AG10803 (cell line): ENCODE data around the gene KCNN4.

Source experiments
- DNase-seq: peaks from one replicate; pipeline ENCODE4 v3.0.0; 2010; ENCODE audit warnings: low read depth
- H3K4me3 ChIP-seq: 2 replicates; pipeline ENCODE4 v1.5.1; 2011; ENCODE audit warnings: mild to moderate bottlenecking, low read length, control low read depth
- CTCF ChIP-seq: conservative IDR thresholded peaks from 2 replicates; pipeline ENCODE4 v1.5.1; 2011; ENCODE audit warnings: mild to moderate bottlenecking, low read length, control low read depth, inconsistent platforms

KCNN4 gene

GRCh38 chr19:43814663-43815352 lies 34.0 kb upstream of the KCNN4 start:
- no peak overlapping the region for H3K4me3 ChIP-seq
- no peak for DNase-seq
- no peak for TF ChIP-seq CTCF

- no peak for TF ChIP-seq CTCF
- H3K4me3 ChIP-seq: no peak overlapping the region
- no peak for DNase-seq
These were observed 31.9 kb upstream of the KCNN4 start for GRCh38 chr19:43812688-43813087.

- no peak overlapping the region for H3K4me3 ChIP-seq
- no peak for TF ChIP-seq CTCF
- no peak for DNase-seq
These were observed 31.5 kb upstream of the KCNN4 start for GRCh38 chr19:43812259-43812658.

- no peak overlapping the region for H3K4me3 ChIP-seq
- no peak for TF ChIP-seq CTCF
- no peak for DNase-seq
These were observed 31.1 kb upstream of the KCNN4 start for GRCh38 chr19:43811837-43812236.

- H3K4me3 ChIP-seq: no peak overlapping the region
- peak; percentile 67 for DNase-seq
- TF ChIP-seq CTCF: peak; percentile 67
These were observed 29.3 kb upstream of the KCNN4 start for GRCh38 chr19:43809762-43810696.

- no peak for TF ChIP-seq CTCF
- no peak for DNase-seq
- H3K4me3 ChIP-seq: no peak overlapping the region
These were observed 26.9 kb upstream of the KCNN4 start for GRCh38 chr19:43807651-43808050.
